ENCODE measurements around the gene CPNE6. TPM values are rescaled to one million over a fixed set of nuclear protein-coding genes. Genes with fewer than 3 reads are reported as not detected.
"Not testable (repeated sequence)": the region's sequence is repeated elsewhere in the genome, so short reads cannot be mapped to it uniquely, and the experiment has no call there.

CPNE6 gene
- total and polyA plus RNA-seq, 2 donors from 2014 or later, result 0.19 to 3.4 TPM

GRCh38 chr14:24100982-24101494, 29.7 kb downstream of the CPNE6 start:
- Histone ChIP-seq H3K4me3 (ENCODE audit: low read length in 3 of 3) (no peak overlapping the region), H3K36me3 (ENCODE audit: control insufficient read depth in 2 of 3, insufficient read depth in 3 of 3, low read length in 3 of 3) (peaks cover 0 to 31% (median 16%) of the 10 kb centered on the region in 3 donors), H3K9me3 (ENCODE audit: control insufficient read depth in 2 of 3, insufficient read depth in 1 of 3, low read length in 3 of 3) (no peaks in the 10 kb centered on the region), H3K27me3 (ENCODE audit: control insufficient read depth, insufficient read depth, low read length) (no peaks in the 10 kb centered on the region), H3K27ac (ENCODE audit: low read depth in 2 of 2, low read length in 2 of 2) (no peak overlapping the region), H3K4me1 (ENCODE audit: control insufficient read depth in 2 of 3, insufficient read depth in 2 of 3, low read depth in 1 of 3, low read length in 3 of 3) (peaks cover 0 to 6% (median 0%) of the 10 kb centered on the region in 3 donors), H3K9ac (ENCODE audit: low read length in 3 of 3) (peak overlapping the region in 1 of 3 donors; percentile 16)
- DNase-seq, result no peak
- FAIRE-seq, result no peak
- no peak for TF ChIP-seq CTCF (IDR thresholded peaks at IDR 0.05; ENCODE audit: borderline replicate concordance, extremely low read depth, insufficient read depth)
- intact Hi-C loops (cut with DNase I), result no loop called here

- no peak overlapping the region for H3K27ac ChIP-seq (ENCODE audit: low read depth in 2 of 2, low read length in 2 of 2)
- no peaks in the 10 kb centered on the region for H3K9me3 ChIP-seq (ENCODE audit: control insufficient read depth in 2 of 3, insufficient read depth in 1 of 3, low read length in 3 of 3)
- no peak overlapping the region for H3K9ac ChIP-seq (ENCODE audit: low read length in 3 of 3)
- H3K4me3 ChIP-seq (ENCODE audit: low read length in 3 of 3), result no peak overlapping the region
- TF ChIP-seq CTCF (IDR thresholded peaks at IDR 0.05; ENCODE audit: borderline replicate concordance, extremely low read depth, insufficient read depth), result no peak
- peaks cover 0 to 23% (median 15%) of the 10 kb centered on the region in 3 donors for H3K36me3 ChIP-seq (ENCODE audit: control insufficient read depth in 2 of 3, insufficient read depth in 3 of 3, low read length in 3 of 3)
- H3K27me3 ChIP-seq (ENCODE audit: control insufficient read depth, insufficient read depth, low read length), result no peaks in the 10 kb centered on the region
- no peak for DNase-seq
- intact Hi-C loops (cut with DNase I), result no loop called here
- H3K4me1 ChIP-seq (ENCODE audit: control insufficient read depth in 2 of 3, insufficient read depth in 2 of 3, low read depth in 1 of 3, low read length in 3 of 3), result peaks cover 0 to 2% (median 0%) of the 10 kb centered on the region in 3 donors
- FAIRE-seq, result no peak
Measured at GRCh38 chr14:24102357-24103048, 31.1 kb downstream of the CPNE6 start.

- no peak overlapping the region for H3K27ac ChIP-seq (ENCODE audit: low read depth in 2 of 2, low read length in 2 of 2)
- intact Hi-C loops (cut with DNase I), result no loop called here
- FAIRE-seq, result no peak
- no peak overlapping the region for H3K9ac ChIP-seq (ENCODE audit: low read length in 3 of 3)
- peaks cover 0 to 2% (median 0%) of the 10 kb centered on the region in 3 donors for H3K4me1 ChIP-seq (ENCODE audit: control insufficient read depth in 2 of 3, insufficient read depth in 2 of 3, low read depth in 1 of 3, low read length in 3 of 3)
- TF ChIP-seq CTCF (IDR thresholded peaks at IDR 0.05; ENCODE audit: borderline replicate concordance, extremely low read depth, insufficient read depth), result no peak
- peaks cover 0 to 17% (median 15%) of the 10 kb centered on the region in 3 donors for H3K36me3 ChIP-seq (ENCODE audit: control insufficient read depth in 2 of 3, insufficient read depth in 3 of 3, low read length in 3 of 3)
- no peaks in the 10 kb centered on the region for H3K27me3 ChIP-seq (ENCODE audit: control insufficient read depth, insufficient read depth, low read length)
- no peaks in the 10 kb centered on the region for H3K9me3 ChIP-seq (ENCODE audit: control insufficient read depth in 2 of 3, insufficient read depth in 1 of 3, low read length in 3 of 3)
- DNase-seq, result no peak
- H3K4me3 ChIP-seq (ENCODE audit: low read length in 3 of 3), result no peak overlapping the region
Measured at GRCh38 chr14:24103451-24103850, 32.1 kb downstream of the CPNE6 start.

- H3K4me1 ChIP-seq (ENCODE audit: control insufficient read depth in 2 of 3, insufficient read depth in 2 of 3, low read depth in 1 of 3, low read length in 3 of 3); FAIRE-seq; H3K9ac ChIP-seq (ENCODE audit: low read length in 3 of 3); H3K27me3 ChIP-seq (ENCODE audit: control insufficient read depth, insufficient read depth, low read length); DNase-seq; H3K4me3 ChIP-seq (ENCODE audit: low read length in 3 of 3); H3K9me3 ChIP-seq (ENCODE audit: control insufficient read depth in 2 of 3, insufficient read depth in 1 of 3, low read length in 3 of 3); H3K27ac ChIP-seq (ENCODE audit: low read depth in 2 of 2, low read length in 2 of 2); H3K36me3 ChIP-seq (ENCODE audit: control insufficient read depth in 2 of 3, insufficient read depth in 3 of 3, low read length in 3 of 3); intact Hi-C loops (cut with DNase I): not testable (repeated sequence)
Measured at GRCh38 chr14:24105609-24106239, 34.4 kb downstream of the CPNE6 start.
